Jurkat, Clone E6-1 (cell line): ENCODE data around the gene IQCF5. TPM values are rescaled to one million over a fixed set of nuclear protein-coding genes. Genes with fewer than 3 reads are reported as not detected.
"Not testable (repeated sequence)": the region's sequence is repeated elsewhere in the genome, so short reads cannot be mapped to it uniquely, and the experiment has no call there.

ENCODE experiments used
- DNase-seq: peaks from one replicate; pipeline ENCODE4 v3.0.0-alpha.2; 2011; ENCODE audit warnings: low read depth, low spot score
- H3K4me3 ChIP-seq: 2 replicates; pipeline ENCODE4 v1.5.1; 2011; ENCODE audit warnings: mild to moderate bottlenecking, low read length, control low read depth, moderate library complexity
- polyA plus RNA-seq: library from polyadenylated mRNA; unstranded; fragments of >200 nt; gene quantifications from one replicate; pipeline ENCODE4 v1.2.1, GENCODE V29; 2012; ENCODE audit warnings: missing spikeins; ENCODE audit not compliant: insufficient read length, insufficient read depth

Gene IQCF5
- not detected for polyA plus RNA-seq

GRCh38 chr3:51875501-51875900, at the start of gene IQCF5:
IQCF5 (minus strand) TSS chr3:51875601; CDS start chr3:51875531, 70 bp downstream.
- no peak within 1 kb of the TSS for H3K4me3 ChIP-seq
- no peak for DNase-seq

- DNase-seq: no peak
- H3K4me3 ChIP-seq: no peak overlapping the region
These were observed 45.7 kb upstream of the IQCF5 start for GRCh38 chr3:51921081-51921578.

GRCh38 chr3:51916418-51916817, 41.0 kb upstream of the IQCF5 start:
- H3K4me3 ChIP-seq: no peak overlapping the region
- DNase-seq: no peak

- DNase-seq: no peak
- H3K4me3 ChIP-seq: no peak overlapping the region
These were observed 32.6 kb upstream of the IQCF5 start for GRCh38 chr3:51908026-51908425.

GRCh38 chr3:51904034-51904823, 28.8 kb upstream of the IQCF5 start:
- no peak overlapping the region for H3K4me3 ChIP-seq
- no peak for DNase-seq

GRCh38 chr3:51902361-51902760, 27.0 kb upstream of the IQCF5 start:
- H3K4me3 ChIP-seq, DNase-seq: not testable (repeated sequence)

GRCh38 chr3:51900043-51900442, 24.6 kb upstream of the IQCF5 start:
- not testable (repeated sequence) for H3K4me3 ChIP-seq, DNase-seq

- no peak for DNase-seq
- no peak overlapping the region for H3K4me3 ChIP-seq
These were observed 22.0 kb upstream of the IQCF5 start for GRCh38 chr3:51897391-51897790.

GRCh38 chr3:51896607-51897305, 21.4 kb upstream of the IQCF5 start:
- no peak for DNase-seq
- H3K4me3 ChIP-seq: no peak overlapping the region

GRCh38 chr3:51894939-51895338, 19.5 kb upstream of the IQCF5 start:
- no peak overlapping the region for H3K4me3 ChIP-seq
- no peak for DNase-seq

GRCh38 chr3:51894391-51894790, 19.0 kb upstream of the IQCF5 start:
- H3K4me3 ChIP-seq: no peak overlapping the region
- no peak for DNase-seq

GRCh38 chr3:51891242-51892039, 16.0 kb upstream of the IQCF5 start:
- DNase-seq: peak; percentile 90
- H3K4me3 ChIP-seq: peak overlapping the region; percentile 36

- no peak for DNase-seq
- H3K4me3 ChIP-seq: no peak overlapping the region
These were observed 13.2 kb upstream of the IQCF5 start for GRCh38 chr3:51888463-51889105.

- DNase-seq: no peak
- no peak overlapping the region for H3K4me3 ChIP-seq
These were observed 12.2 kb upstream of the IQCF5 start for GRCh38 chr3:51887620-51888019.

- no peak overlapping the region for H3K4me3 ChIP-seq
- no peak for DNase-seq
These were observed 11.0 kb upstream of the IQCF5 start for GRCh38 chr3:51886447-51886846.

- no peak for DNase-seq
- H3K4me3 ChIP-seq: no peak overlapping the region
These were observed 4.5 kb upstream of the IQCF5 start for GRCh38 chr3:51879937-51880336.

- DNase-seq: no peak
- no peak overlapping the region for H3K4me3 ChIP-seq
These were observed 785 bp upstream of the IQCF5 start for GRCh38 chr3:51876186-51876585.

GRCh38 chr3:51874889-51875288, 512 bp downstream of the IQCF5 start:
- no peak overlapping the region for H3K4me3 ChIP-seq
- DNase-seq: no peak

GRCh38 chr3:51874411-51874810, 990 bp downstream of the IQCF5 start:
- DNase-seq: no peak
- no peak overlapping the region for H3K4me3 ChIP-seq
